Right ventricle myocardium superior (tissue), 1 donor: ENCODE data around the gene COG5. TPM values are rescaled to one million over a fixed set of nuclear protein-coding genes. Genes with fewer than 3 reads are reported as not detected.
A peak's percentile ranks its signal among the peaks of the same experiment; 100 is the strongest.
"Not testable (repeated sequence)": the region's sequence is repeated elsewhere in the genome, so short reads cannot be mapped to it uniquely, and the experiment has no call there.

Source experiments
- ATAC-seq: fragments of 200-7000 bp; cut with Tn5 transposase; one replicate; pipeline ENCODE4 v1.9.1; 2020; ENCODE audit warnings: mild to moderate bottlenecking; ENCODE audit not compliant: poor library complexity
- DNase-seq: peaks from one replicate; pipeline ENCODE4 v3.0.0-alpha.2; 2020
- intact Hi-C: fragments of 100-400 bp; cut with DNase I; formaldehyde crosslinking; loops from one replicate; pipeline ENCODE4 v1.11.2; 2022
- total RNA-seq: library from RNA; stranded (reverse); fragmentation: NEBNext Ultra II Directional; extraction: Animal tissue kit (Norgen Biotek cat#: 25700); gene quantifications from one replicate; pipeline ENCODE4 v1.2.1, GENCODE V29; 2021
- donor health status: DM: no; HTN: yes; CAD: no; lungs with severe emphysema.

The COG5 gene
- total RNA-seq, 1 donor from 2014 or later = 49.2 TPM

DNA sequence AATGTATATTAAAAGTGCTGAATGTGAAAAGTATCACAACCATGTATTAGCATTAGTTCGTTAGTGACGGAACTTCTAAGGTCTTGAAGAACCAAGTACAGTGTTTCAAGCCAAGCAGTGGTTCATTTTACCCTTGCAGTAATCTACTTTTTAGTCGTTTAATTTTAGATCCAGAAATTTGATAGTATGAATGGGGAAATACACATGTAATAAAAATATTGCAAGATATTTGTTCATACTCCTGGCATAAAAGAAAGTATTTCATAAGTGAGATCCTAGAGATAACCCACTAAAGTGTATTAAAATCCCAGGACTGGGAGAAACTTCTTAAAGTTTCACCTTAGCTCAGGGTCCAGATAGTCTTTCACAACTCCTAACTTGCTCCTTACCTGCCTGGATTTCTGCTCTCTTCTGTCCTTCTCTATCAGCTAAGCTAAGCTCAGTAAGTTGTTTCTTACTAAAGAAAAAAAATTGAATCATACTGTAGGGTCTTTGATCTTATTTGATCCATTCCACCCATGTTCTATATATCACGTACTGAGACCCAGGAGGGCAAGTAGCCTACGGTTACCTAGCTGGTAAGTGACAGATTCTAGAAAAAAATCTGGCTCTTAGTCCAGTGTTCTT, 17.8 kb upstream of the COG5 start:
- no peak for ATAC-seq
- intact Hi-C loops = no loop called here

GRCh38 chr7:107580716-107581383, 17.1 kb upstream of the COG5 start:
- intact Hi-C loops = no loop called here
- no peak for DNase-seq
- ATAC-seq = no peak

More for the DNA sequence above, 17.8 kb upstream of the COG5 start:
- no peak for DNase-seq

DNA sequence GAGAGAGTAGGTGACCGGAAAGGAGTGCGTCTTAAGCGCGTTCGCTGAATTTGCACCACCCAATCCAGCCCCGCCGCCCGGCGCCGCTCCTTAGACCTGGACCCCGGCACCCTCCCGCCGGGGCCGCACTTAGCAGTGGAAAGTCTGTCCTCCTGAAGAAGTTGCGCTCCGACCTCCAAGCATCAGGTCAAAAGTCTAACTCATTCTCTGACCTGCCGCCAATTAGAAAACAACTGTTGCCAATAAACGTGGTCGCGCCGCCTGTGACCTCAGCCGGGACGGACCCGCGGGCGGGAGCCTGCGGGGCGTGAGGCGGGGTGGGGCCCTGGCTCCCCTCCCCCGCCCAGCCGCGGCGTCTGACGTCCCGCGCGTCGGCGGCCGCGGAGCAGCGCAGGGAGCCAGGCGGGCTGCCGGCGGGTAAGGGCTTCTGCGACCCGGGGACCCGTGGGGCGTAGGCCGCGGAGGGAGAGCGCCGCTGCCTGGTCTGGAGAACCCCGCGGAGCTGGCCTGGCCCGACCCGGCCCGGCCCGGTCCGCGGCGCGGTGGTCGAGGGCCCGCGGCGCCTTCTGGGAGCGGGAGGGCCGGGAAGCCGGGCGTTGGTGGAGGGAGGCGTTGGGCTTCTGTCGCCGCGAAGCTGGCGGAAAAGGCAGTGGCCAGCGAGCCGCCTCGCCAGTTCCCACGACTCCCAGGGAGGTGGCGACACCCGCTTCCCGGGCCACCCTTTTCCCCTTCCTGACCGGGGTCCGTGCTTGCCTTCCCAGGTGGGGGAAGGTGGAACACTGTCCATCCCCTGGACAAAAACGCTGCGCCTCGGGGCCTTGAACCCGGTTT, 16.4 kb upstream of the COG5 start, which contains the start of gene BCAP29:
BCAP29 (plus strand) TSS at position 362 of the 831 bp plus-strand sequence. CDS start 527 bp downstream, outside the sequence.
- peak; percentile 97 for ATAC-seq
- intact Hi-C loops = no loop called here
- DNase-seq = peak; percentile 87

DNA sequence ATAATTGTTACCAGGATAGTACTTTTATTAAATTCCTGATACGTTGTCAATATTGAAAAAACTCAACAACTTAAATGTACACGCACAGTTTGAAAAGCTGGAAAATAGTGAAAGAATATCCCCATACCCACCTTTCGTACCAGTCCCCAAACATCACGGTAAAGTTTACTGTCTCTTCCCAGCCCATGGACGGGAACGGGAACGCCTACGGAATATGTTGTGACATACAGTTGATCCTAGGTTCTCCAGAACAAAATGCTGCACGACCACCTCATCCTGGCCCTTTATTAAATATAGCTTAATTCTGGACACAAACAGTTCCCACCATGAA, 15.8 kb upstream of the COG5 start:
- intact Hi-C loops = no loop called here
- DNase-seq (no peak), ATAC-seq (peak; percentile 34)

DNA sequence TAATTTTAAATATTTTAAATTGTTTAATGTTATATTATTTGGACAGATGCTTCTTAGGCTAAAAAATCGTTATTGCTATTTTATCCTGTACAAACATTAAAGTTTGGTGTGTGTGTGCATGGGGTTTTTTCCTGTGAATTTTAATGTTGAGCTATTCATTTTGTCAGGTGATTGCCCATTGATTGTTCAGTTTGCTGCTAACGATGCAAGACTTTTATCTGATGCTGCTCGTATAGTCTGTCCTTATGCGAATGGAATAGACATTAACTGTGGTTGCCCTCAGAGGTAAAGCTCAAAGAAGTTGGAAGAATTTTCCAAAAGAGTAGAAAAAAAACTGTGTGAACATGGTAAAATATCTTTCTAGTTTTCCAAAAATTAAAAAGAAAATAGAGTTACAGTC, 9.8 kb upstream of the COG5 start:
- DNase-seq (no peak), ATAC-seq (no peak)
- intact Hi-C loops = no loop called here

DNA sequence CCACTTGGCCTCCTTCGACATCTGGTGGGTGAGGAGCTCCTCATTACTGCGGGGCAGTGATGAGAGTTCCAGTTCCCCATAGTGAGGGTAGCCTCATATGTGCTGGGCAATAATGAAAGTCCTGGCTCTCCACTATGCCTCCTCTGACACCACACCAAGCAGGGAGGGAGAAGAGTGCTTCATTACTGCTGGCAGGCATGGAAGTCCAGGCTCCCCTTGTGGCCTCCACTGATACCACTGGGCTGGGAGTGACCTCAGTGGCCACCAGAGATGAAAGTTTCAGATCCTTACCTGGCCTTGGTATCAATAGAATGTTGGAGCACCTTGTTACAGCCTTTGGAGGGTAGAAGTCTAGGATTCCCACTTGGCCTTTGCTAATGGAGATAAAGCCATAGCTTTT, 6.6 kb upstream of the COG5 start:
- intact Hi-C loops = no loop called here
- DNase-seq = no peak
- no peak for ATAC-seq

GRCh38 chr7:107564553-107565298, 1.0 kb upstream of the COG5 start:
- intact Hi-C loops = loop anchor here (10.0 kb wide), 1 partner anchor 160 kb away; no protein-coding TSS in a partner anchor

DNA sequence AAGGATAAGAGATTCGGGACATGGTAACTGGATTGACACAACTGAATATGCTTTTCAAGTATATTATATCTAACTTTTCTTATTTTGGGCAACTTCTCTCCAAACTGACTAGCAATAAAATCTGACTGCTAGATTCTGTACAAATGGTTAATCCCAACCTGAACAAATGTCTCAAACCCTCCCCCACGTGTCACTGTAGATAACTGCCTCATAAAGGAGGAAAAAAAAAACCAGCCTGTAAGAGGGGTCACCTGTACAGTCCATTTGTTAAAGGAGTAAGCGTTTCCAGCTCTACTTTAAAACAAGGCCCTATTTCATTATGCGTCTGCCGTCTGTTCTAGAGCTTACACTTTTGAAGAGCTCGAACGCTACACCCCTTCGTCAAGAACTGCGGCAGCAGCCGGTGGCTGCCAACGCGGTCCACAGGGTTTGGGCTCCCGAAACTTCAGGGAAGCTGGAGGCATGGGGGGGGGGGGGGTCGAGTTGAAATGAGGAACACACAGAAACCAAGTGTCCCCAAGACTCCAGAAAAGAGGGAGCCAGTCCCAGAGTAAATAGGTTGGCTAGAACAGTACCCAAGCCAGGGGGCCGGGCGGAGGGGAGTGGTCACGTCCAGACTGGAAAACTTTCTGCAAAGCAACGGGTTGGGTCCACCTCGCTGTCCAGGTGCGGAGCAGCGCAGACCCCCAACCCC, 492 bp downstream of the COG5 start:
- ATAC-seq (peak; percentile 74), DNase-seq (no peak)
- intact Hi-C loops = loop anchor here (10.0 kb wide), 1 partner anchor 162 kb away; no protein-coding TSS in a partner anchor

More at GRCh38 chr7:107564553-107565298, 1.0 kb upstream of the COG5 start:
- no peak for ATAC-seq
- DNase-seq = no peak

GRCh38 chr7:107560898-107561516, 2.7 kb downstream of the COG5 start:
- intact Hi-C loops = loop anchor here (10.0 kb wide), 1 partner anchor 164 kb away; no protein-coding TSS in a partner anchor
- DNase-seq (no peak), ATAC-seq (no peak)

DNA sequence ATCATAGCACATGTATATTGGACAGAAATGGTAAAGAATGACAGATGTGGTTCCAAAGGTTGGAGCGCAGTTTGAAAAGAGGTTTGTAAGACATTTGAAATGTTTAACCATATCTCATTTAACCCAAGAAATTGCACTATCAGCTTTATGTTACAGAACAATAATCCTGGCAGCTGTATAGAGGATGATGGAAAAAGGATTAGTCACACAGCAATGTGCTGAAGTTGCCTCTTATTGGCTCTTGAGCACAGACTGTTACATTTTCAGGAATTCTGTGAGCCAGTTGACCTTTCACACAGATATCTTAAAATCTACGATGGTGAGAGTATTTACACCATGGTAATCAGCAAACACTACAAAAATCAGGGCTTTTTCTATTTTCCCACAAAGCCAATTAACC, 3.9 kb downstream of the COG5 start:
- ATAC-seq (no peak), DNase-seq (no peak)
- intact Hi-C loops = loop anchor here (10.0 kb wide), 1 partner anchor 165 kb away; no protein-coding TSS in a partner anchor

DNA sequence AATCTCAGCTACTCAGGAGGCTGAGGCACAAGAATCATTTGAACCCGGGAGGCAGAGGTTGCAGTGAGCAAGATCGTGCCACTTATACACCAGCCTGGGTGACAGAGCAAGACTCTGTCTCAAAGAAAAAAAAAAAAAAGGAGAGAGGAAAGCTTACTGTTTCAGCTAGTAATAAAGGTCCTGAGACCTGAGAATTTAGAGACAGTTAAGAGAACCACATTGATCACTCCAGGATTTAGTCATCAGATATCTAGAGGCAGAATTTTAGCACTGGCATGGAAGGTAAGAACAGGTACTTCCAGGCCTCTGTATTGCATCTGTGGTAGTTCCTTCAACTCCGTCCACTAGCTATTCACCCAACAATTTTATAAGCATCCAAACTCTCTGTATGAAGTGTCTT, 7.8 kb downstream of the COG5 start:
- DNase-seq (no peak), ATAC-seq (no peak)
- intact Hi-C loops = no loop called here

- intact Hi-C loops = no loop called here
- DNase-seq = no peak
- ATAC-seq = no peak
Observed at GRCh38 chr7:107551936-107552335, 11.8 kb downstream of the COG5 start.

GRCh38 chr7:107544848-107545591, 18.7 kb downstream of the COG5 start:
- intact Hi-C loops = no loop called here
- DNase-seq (no peak), ATAC-seq (no peak)

DNA sequence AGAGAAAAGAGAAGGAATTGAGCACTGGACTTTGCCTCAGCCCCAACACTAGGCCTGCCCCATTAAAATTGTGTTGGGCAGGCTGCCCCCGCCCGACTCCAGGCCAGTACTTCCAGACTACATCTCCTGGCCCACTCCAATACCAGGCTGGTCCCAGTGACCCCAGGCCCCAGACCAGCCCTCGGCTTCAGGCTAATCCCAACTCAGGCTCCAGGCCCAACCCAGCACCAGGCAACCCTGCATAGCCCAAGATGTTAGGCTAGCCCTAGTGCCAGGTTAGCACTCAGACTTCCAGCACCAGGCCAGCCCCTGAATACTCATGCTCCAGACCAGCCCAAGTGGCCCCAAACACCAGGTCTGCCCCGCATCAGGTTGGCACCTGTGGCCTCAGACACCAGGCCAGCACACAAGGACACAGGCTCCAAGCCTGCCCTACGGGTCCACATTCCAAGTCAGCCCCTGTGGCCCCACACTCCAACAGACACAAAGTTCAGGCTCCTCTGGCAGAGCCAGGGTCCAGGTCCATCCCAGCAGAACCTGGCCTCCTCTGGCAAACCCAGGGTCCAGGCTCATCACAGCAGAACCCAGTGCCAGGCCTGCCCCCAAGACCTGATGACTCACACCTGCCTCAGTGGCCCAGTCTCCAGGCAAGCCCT, 20.3 kb downstream of the COG5 start:
- DNase-seq = no peak
- peak; percentile 20 for ATAC-seq
- intact Hi-C loops = no loop called here

GRCh38 chr7:107538001-107538400, 25.7 kb downstream of the COG5 start:
- DNase-seq = no peak
- intact Hi-C loops = no loop called here
- ATAC-seq = no peak

DNA sequence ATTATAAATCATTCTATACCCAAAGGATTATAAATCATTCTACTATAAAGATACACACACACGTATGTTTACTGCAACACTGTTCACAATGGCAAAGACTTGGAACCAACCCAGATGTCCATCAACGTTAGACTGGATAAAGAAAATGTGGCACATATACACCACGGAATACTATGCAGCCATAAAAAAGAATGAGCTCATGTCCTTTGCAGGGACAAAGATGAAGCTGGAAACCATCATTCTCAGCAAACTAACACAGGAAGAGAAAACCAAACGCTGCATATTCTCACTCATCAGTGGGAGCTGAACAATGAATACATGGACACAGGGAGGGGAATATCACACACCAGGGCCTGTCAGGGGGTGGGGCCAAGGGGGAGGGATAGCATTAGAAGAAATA, 26.5 kb downstream of the COG5 start:
- ATAC-seq, intact Hi-C loops, DNase-seq: not testable (repeated sequence)

GRCh38 chr7:107534139-107534538, 29.6 kb downstream of the COG5 start:
- intact Hi-C loops = no loop called here
- ATAC-seq (no peak), DNase-seq (no peak)
